Panc1 (cell line): Measurements from ENCODE around the gene APOL4. TPM values are rescaled to one million over a fixed set of nuclear protein-coding genes. Genes with fewer than 3 reads are reported as not detected.

Experiments used
- ATAC-seq: fragments of 200-7000 bp; cut with Tn5 transposase; 2 replicates; pipeline ENCODE4 v1.9.1; 2020; ENCODE audit warnings: mild to moderate bottlenecking, moderate library complexity
- BruUV-seq: library from RNA; stranded (reverse); fragments of 400-500 nt; replicated peaks from 2 replicates; lab custom pipeline; 2021; lab: Mats Ljungman, UMichigan
- CTCF ChIA-PET: fragments of 300-600 bp; sonication (Branson Sonifier 250); formaldehyde crosslinking; loops from one replicate; lab custom pipeline; 2022; ENCODE audit warnings: antibody characterized with exemption; lab: Charles Lee
- POLR2A ChIA-PET: fragments of 300-600 bp; sonication (Branson Sonifier 250); formaldehyde crosslinking; loops from one replicate; lab custom pipeline; 2022; ENCODE audit warnings: antibody characterized with exemption; lab: Charles Lee
- DNase-seq: peaks from one replicate; pipeline ENCODE4 v3.0.0-alpha.2; 2010; ENCODE audit warnings: low read depth, low spot score
- H3K27ac ChIP-seq: 2 replicates; pipeline ENCODE4 v1.5.1; 2011; ENCODE audit warnings: mild to moderate bottlenecking, low read length, inconsistent platforms
- H3K27me3 ChIP-seq: fragments of 200-500 bp; sonication (Bioruptor generic); 2 replicates; pipeline ENCODE4 v1.6.0; 2014; ENCODE audit warnings: low read length, inconsistent platforms; ENCODE audit not compliant: control insufficient read depth, insufficient read depth
- H3K36me3 ChIP-seq: fragments of 200-500 bp; sonication (Bioruptor generic); 2 replicates; pipeline ENCODE4 v1.5.1; 2014; ENCODE audit warnings: inconsistent platforms, mild to moderate bottlenecking, low read length, moderate library complexity; ENCODE audit not compliant: control insufficient read depth, insufficient read depth
- H3K4me1 ChIP-seq: 2 replicates; pipeline ENCODE4 v1.5.1; 2011; ENCODE audit warnings: inconsistent platforms, mild to moderate bottlenecking, low read length, moderate library complexity; ENCODE audit not compliant: control insufficient read depth, insufficient read depth
- H3K4me3 ChIP-seq, 2 experiments: 2 replicates each; pipeline ENCODE4 v1.5.1; 2011 to 2012; ENCODE audit warnings: low read depth in 2 of 2, low read length in 2 of 2, mild to moderate bottlenecking in 2 of 2, inconsistent platforms in 1 of 2, moderate library complexity in 1 of 2
- H3K9me3 ChIP-seq: fragments of 200-500 bp; sonication (Bioruptor generic); 2 replicates; pipeline ENCODE4 v1.5.1; 2014; ENCODE audit warnings: low read depth, mild to moderate bottlenecking, inconsistent platforms, low read length, moderate library complexity; ENCODE audit not compliant: control insufficient read depth, insufficient read depth
- POLR2AphosphoS5 ChIP-seq: IDR thresholded peaks from 2 replicates; pipeline ENCODE4 v1.6.1; 2012; ENCODE audit warnings: mild to moderate bottlenecking, low read depth, low read length, moderate library complexity
- SIN3A ChIP-seq: IDR thresholded peaks from 2 replicates; pipeline ENCODE4 v1.6.1; 2012; ENCODE audit warnings: low read depth, mild to moderate bottlenecking, low read length, moderate library complexity, borderline replicate concordance; ENCODE audit not compliant: insufficient read depth
- TCF7L2 ChIP-seq: IDR thresholded peaks from 2 replicates; pipeline ENCODE4 v1.6.1; 2011; ENCODE audit warnings: mild to moderate bottlenecking, low read depth, low read length, inconsistent platforms
- in situ Hi-C: cut with HindIII; loops from 2 replicates; pipeline ENCODE4 v1.10.0; 2016; ENCODE audit warnings: low sequenced_read_pairs, low pct_unique_long_range_greater_than_20kb
- intact Hi-C: fragments of 100-400 bp; cut with micrococcal nuclease; formaldehyde crosslinking; loops from one replicate; pipeline ENCODE4 v1.10.0; 2022; ENCODE audit not compliant: unreplicated experiment
- total RNA-seq: library from RNA; stranded (reverse); gene quantifications from one replicate; pipeline ENCODE4 v1.2.1, GENCODE V29; 2021; ENCODE audit not compliant: unreplicated experiment
- TF ChIP-seq, protein P1 (sequence below): fragments of 450-650 bp; IDR thresholded peaks from 2 replicates; pipeline ENCODE4 v1.5.1; 2017; ENCODE audit warnings: mild to moderate bottlenecking
- TF ChIP-seq, protein P2 (sequence below), 2 experiments: IDR thresholded peaks; 2 replicates each; pipeline ENCODE4 v1.6.1; 2011 to 2012; ENCODE audit warnings: low read depth in 2 of 2, control low read depth in 1 of 2, low read length in 1 of 2, mild to moderate bottlenecking in 1 of 2, moderate library complexity in 1 of 2; ENCODE audit not compliant: insufficient read depth in 1 of 2

Gene APOL4
- total RNA-seq, 1 experiment from 2014 or later: not detected

DNA sequence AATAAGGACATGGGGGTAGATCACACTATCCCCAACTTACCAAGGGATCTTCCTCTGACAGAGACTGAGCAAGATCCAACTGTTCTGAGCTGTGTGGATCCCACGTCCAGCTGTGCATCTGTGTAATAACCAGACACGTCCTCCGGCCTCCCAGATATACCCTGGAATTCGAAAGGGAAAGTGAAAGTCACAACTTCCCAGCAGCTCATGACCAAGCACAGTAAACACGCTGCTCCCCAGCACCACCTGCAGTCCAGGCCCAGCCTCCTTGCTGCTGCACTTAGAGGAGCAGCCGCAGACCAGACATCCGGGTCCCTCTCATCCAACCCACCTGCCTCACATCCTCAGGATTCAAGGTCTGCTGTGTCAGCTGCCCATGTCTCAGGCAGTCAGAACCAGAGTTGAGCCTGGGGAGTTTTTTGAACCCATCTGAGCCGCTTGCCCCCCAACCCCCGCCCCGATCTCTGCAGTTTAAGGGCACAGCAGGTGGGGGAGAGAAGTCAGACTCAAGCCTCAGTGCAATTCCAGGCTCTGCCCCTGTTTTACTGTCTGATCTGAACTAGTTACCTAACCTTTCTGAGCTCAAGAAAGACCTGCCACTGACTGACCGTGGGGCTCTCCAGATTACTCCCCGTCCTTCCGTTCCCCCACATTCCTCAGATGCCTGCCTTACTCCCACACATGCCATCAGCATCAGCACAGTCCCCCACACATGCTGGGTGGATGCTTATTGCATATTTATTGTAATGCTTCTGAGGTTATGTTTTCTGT, 38.0 kb upstream of the APOL4 start, which contains the start of gene APOL2:
Gene APOL2, minus strand, starts transcription at position 127 of the 771 bp plus-strand sequence. CDS start 6,365 bp downstream, outside the sequence.
- CTCF ChIA-PET: interaction anchor here (0.6 to 1.0 kb wide), 4 partner anchors 39 to 81 kb away, joined by 3 read pairs; no protein-coding TSS in a partner anchor
- DNase-seq (peak; percentile 75), ATAC-seq (peak; percentile 99)
- intact Hi-C loops (no loop called here), in situ Hi-C loops (no loop called here)
- Histone ChIP-seq H3K9me3 (no peaks in the 10 kb centered on the region), H3K36me3 (no peaks in the 10 kb centered on the region), H3K4me3 (peak within 1 kb of the TSS; percentile 71 to 95), H3K27ac (peak within 1 kb of the TSS; percentile 91), H3K27me3 (no peaks in the 10 kb centered on the region), H3K4me1 (peaks cover 10% of the 10 kb centered on the region; the same call in 1 of the 2 replicates)
- POLR2A ChIA-PET: interaction anchor here (0.5 kb wide), 1 partner anchor 16 kb away, joined by 3 read pairs; no protein-coding TSS in a partner anchor
- BruUV-seq: no TSS peak
- TF ChIP-seq TCF7L2 (no peak), POLR2AphosphoS5 (peak; percentile 72), SIN3A (peak; percentile 84; the same call in 1 of the 2 replicates)
- TF ChIP-seq, protein P1, sequence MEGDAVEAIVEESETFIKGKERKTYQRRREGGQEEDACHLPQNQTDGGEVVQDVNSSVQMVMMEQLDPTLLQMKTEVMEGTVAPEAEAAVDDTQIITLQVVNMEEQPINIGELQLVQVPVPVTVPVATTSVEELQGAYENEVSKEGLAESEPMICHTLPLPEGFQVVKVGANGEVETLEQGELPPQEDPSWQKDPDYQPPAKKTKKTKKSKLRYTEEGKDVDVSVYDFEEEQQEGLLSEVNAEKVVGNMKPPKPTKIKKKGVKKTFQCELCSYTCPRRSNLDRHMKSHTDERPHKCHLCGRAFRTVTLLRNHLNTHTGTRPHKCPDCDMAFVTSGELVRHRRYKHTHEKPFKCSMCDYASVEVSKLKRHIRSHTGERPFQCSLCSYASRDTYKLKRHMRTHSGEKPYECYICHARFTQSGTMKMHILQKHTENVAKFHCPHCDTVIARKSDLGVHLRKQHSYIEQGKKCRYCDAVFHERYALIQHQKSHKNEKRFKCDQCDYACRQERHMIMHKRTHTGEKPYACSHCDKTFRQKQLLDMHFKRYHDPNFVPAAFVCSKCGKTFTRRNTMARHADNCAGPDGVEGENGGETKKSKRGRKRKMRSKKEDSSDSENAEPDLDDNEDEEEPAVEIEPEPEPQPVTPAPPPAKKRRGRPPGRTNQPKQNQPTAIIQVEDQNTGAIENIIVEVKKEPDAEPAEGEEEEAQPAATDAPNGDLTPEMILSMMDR: peak; percentile 74

DNA sequence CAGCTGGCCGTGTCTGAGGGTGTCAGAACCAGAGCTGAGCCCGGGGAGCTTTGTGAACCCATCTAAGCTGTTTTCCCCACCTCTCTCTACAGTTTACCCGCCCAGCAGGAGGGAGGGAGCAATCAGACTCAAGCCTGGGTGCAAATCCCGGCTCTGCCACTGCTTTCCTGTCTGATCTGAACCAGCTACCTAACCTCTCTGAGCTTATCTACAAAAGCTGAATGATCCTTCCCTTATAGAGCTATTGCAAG, 37.5 kb upstream of the APOL4 start:
- no peak for DNase-seq
- intact Hi-C loops (no loop called here), in situ Hi-C loops (no loop called here)
- H3K9me3 ChIP-seq: no peaks in the 10 kb centered on the region
- H3K27me3 ChIP-seq: no peaks in the 10 kb centered on the region
- peak overlapping the region; percentile 71 to 95 for H3K4me3 ChIP-seq
- peak; percentile 64 for ATAC-seq
- CTCF ChIA-PET: interaction anchor here (0.6 to 1.0 kb wide), 4 partner anchors 39 to 80 kb away, joined by 3 read pairs; no protein-coding TSS in a partner anchor
- peak overlapping the region; percentile 91 for H3K27ac ChIP-seq
- peaks cover 10% of the 10 kb centered on the region; the same call in 1 of the 2 replicates for H3K4me1 ChIP-seq
- no peaks in the 10 kb centered on the region for H3K36me3 ChIP-seq
- TF ChIP-seq, protein P1: no peak
- TF ChIP-seq, protein P2, sequence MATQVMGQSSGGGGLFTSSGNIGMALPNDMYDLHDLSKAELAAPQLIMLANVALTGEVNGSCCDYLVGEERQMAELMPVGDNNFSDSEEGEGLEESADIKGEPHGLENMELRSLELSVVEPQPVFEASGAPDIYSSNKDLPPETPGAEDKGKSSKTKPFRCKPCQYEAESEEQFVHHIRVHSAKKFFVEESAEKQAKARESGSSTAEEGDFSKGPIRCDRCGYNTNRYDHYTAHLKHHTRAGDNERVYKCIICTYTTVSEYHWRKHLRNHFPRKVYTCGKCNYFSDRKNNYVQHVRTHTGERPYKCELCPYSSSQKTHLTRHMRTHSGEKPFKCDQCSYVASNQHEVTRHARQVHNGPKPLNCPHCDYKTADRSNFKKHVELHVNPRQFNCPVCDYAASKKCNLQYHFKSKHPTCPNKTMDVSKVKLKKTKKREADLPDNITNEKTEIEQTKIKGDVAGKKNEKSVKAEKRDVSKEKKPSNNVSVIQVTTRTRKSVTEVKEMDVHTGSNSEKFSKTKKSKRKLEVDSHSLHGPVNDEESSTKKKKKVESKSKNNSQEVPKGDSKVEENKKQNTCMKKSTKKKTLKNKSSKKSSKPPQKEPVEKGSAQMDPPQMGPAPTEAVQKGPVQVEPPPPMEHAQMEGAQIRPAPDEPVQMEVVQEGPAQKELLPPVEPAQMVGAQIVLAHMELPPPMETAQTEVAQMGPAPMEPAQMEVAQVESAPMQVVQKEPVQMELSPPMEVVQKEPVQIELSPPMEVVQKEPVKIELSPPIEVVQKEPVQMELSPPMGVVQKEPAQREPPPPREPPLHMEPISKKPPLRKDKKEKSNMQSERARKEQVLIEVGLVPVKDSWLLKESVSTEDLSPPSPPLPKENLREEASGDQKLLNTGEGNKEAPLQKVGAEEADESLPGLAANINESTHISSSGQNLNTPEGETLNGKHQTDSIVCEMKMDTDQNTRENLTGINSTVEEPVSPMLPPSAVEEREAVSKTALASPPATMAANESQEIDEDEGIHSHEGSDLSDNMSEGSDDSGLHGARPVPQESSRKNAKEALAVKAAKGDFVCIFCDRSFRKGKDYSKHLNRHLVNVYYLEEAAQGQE (IDR thresholded peaks at IDR 0.05; ENCODE audit: insufficient read depth in 1 of 2, low read depth in 2 of 2, low read length in 1 of 2): no peak
- TF ChIP-seq TCF7L2 (no peak), SIN3A (no peak), POLR2AphosphoS5 (no peak)
- POLR2A ChIA-PET: no interaction called here
- BruUV-seq: TSS peak; percentile 51
